K562 (cell line): ENCODE results near the gene SEH1L. TPM values are rescaled to one million over a fixed set of nuclear protein-coding genes. Genes with fewer than 3 reads are reported as not detected.

ENCODE experiments used
- ATAC-seq: fragments of 200-7000 bp; cut with Tn5 transposase; 3 replicates; pipeline ENCODE4 v1.9.1; 2020; ENCODE audit warnings: moderate library complexity
- BruUV-seq: library from RNA; stranded (reverse); fragments of 400-500 nt; replicated peaks from 2 replicates; lab custom pipeline; 2021; lab: Mats Ljungman, UMichigan
- CTCF ChIA-PET: fragments of 300-600 bp; formaldehyde crosslinking; extraction: SDS; loops from one replicate; lab custom pipeline; 2021; ENCODE audit warnings: low intra/inter-chr PET ratio; lab: Yijun Ruan, JAX
- POLR2A ChIA-PET: fragments of 300-600, 350-650 bp; sonication (Branson Sonifier 250); formaldehyde crosslinking; extraction: SDS; loops from one replicate; lab custom pipeline; 2021; ENCODE audit warnings: antibody characterized with exemption, inconsistent platforms; lab: Yijun Ruan, JAX
- DNase-seq, 4 experiments: peaks; one replicate each; pipeline versions ENCODE4 v3.0.0 to v3.0.0-alpha.2; 2011 to 2018; ENCODE audit warnings: low spot score in 3 of 4, mixed read lengths in 3 of 4; ENCODE audit errors: extremely low read depth in 1 of 4
- FAIRE-seq: peaks from 2 replicates; lab custom pipeline; 2011; peaks lifted over from hg19 to GRCh38; lab: Jason Lieb, UNC
- H2AFZ ChIP-seq: 2 replicates; pipeline ENCODE4 v1.6.0; 2011; ENCODE audit warnings: low read depth, low read length, control low read depth, inconsistent platforms
- H3K27ac ChIP-seq: fragments of 200-600 bp; 3 replicates; pipeline ENCODE4 v1.8.0; 2011; ENCODE audit warnings: low read depth, mild to moderate bottlenecking, control low read depth, inconsistent platforms, low read length, moderate library complexity, mixed read lengths; ENCODE audit errors: extremely low read depth
- H3K27me3 ChIP-seq, 2 experiments: fragments of 300-600 bp in 1 of 2; 2 replicates in 1 of 2; 3 replicates in 1 of 2; pipeline versions ENCODE4 v1.6.0 to v1.8.0; 2011; ENCODE audit warnings: inconsistent platforms in 2 of 2, low read length in 2 of 2, mild to moderate bottlenecking in 1 of 2, mixed read lengths in 1 of 2, moderate library complexity in 1 of 2; ENCODE audit not compliant: control insufficient read depth in 2 of 2, insufficient read depth in 2 of 2
- H3K36me3 ChIP-seq: fragments of 300-600 bp; 3 replicates; pipeline ENCODE4 v1.8.0; 2011; ENCODE audit warnings: mild to moderate bottlenecking, low read length, inconsistent platforms; ENCODE audit not compliant: control insufficient read depth, insufficient read depth
- H3K4me1 ChIP-seq, 2 experiments: fragments of 200-600 bp in 1 of 2; replicated peaks in 1 of 2; 2 replicates in 1 of 2; 3 replicates in 1 of 2; pipeline versions ENCODE4 v1.5.1 to v1.8.0; 2011; ENCODE audit warnings: inconsistent platforms in 2 of 2, low read length in 2 of 2, mild to moderate bottlenecking in 1 of 2, mixed read lengths in 1 of 2, moderate library complexity in 1 of 2; ENCODE audit not compliant: control insufficient read depth in 2 of 2, insufficient read depth in 2 of 2
- H3K4me2 ChIP-seq: 2 replicates; pipeline ENCODE4 v1.6.1; 2011; ENCODE audit warnings: low read length, control low read depth, inconsistent platforms, mixed read lengths; ENCODE audit not compliant: insufficient read depth
- H3K4me3 ChIP-seq: fragments of 200-600 bp; sonication (generic), shearing (Covaris generic); 2 replicates; pipeline ENCODE4 v1.5.1; 2016; ENCODE audit warnings: control low read depth, inconsistent platforms
- H3K79me2 ChIP-seq: fragments of 200-600 bp; 3 replicates; pipeline ENCODE4 v1.8.0; 2011; ENCODE audit warnings: low read length, inconsistent platforms; ENCODE audit not compliant: control insufficient read depth, insufficient read depth
- H3K9ac ChIP-seq, 2 experiments: 2 replicates each; pipeline versions ENCODE4 v1.6.0 to v1.6.1; 2011; ENCODE audit warnings: low read depth in 2 of 2, low read length in 2 of 2, control low read depth in 1 of 2, inconsistent platforms in 1 of 2, mild to moderate bottlenecking in 1 of 2, mixed read lengths in 1 of 2; ENCODE audit not compliant: insufficient read depth in 1 of 2
- H3K9me1 ChIP-seq: one replicate; pipeline ENCODE4 v1.6.0; 2011; ENCODE audit warnings: inconsistent platforms, mild to moderate bottlenecking, low read length, moderate library complexity; ENCODE audit not compliant: control insufficient read depth, insufficient read depth
- H3K9me3 ChIP-seq: replicated peaks from 2 replicates; pipeline ENCODE4 v1.5.1; 2011; ENCODE audit warnings: low read depth, low read length, inconsistent platforms; ENCODE audit not compliant: control insufficient read depth, insufficient read depth
- H4K20me1 ChIP-seq: replicated peaks from 2 replicates; pipeline ENCODE4 v1.6.1; 2011; ENCODE audit warnings: low read length, inconsistent platforms, mixed read lengths; ENCODE audit not compliant: control insufficient read depth, insufficient read depth
- CBX8 ChIP-seq: fragments of 200-600 bp; sonication (generic); IDR thresholded peaks from 2 replicates; pipeline ENCODE4 v1.6.1; 2012; ENCODE audit warnings: borderline replicate concordance, mixed run types, low read depth, mild to moderate bottlenecking, moderate library complexity, mixed read lengths, low read length, control low read depth, inconsistent platforms; ENCODE audit not compliant: poor library complexity, severe bottlenecking; ENCODE audit errors: extremely low read depth
- CCNT2 ChIP-seq: IDR thresholded peaks from 2 replicates; pipeline ENCODE4 v1.6.1; 2011; ENCODE audit warnings: borderline replicate concordance, low read depth, mild to moderate bottlenecking, moderate library complexity, mixed read lengths, low read length; ENCODE audit not compliant: insufficient read length; ENCODE audit errors: extremely low read depth
- DNMT1 ChIP-seq: fragments of 450-650 bp; IDR thresholded peaks from 2 replicates; pipeline ENCODE4 v1.6.1; 2016; ENCODE audit warnings: antibody characterized with exemption, mild to moderate bottlenecking
- GATAD2A ChIP-seq: fragments of 450-650 bp; IDR thresholded peaks from 2 replicates; pipeline ENCODE4 v1.6.1; 2017
- KHSRP ChIP-seq: fragments of 450-650 bp; IDR thresholded peaks from 2 replicates; pipeline ENCODE4 v1.6.1; 2017
- MYNN ChIP-seq, 2 experiments: sonication (generic); formaldehyde crosslinking in 1 of 2; IDR thresholded peaks; 2 replicates each; pipeline versions ENCODE4 v1.5.0 to v1.6.1; 2016 to 2020; ENCODE audit warnings: antibody characterized with exemption in 1 of 2, missing genetic modification reagents in 1 of 2
- POLR2AphosphoS2 ChIP-seq: IDR thresholded peaks from 2 replicates; pipeline ENCODE4 v1.6.1; 2012; ENCODE audit warnings: low read length, improper control_type of control experiment
- SIN3A ChIP-seq, 2 experiments: fragments of 150-350 bp in 1 of 2; IDR thresholded peaks; 2 replicates each; pipeline ENCODE4 v1.6.1; 2011 to 2016; ENCODE audit warnings: borderline replicate concordance in 2 of 2, low read depth in 2 of 2, low read length in 2 of 2, mild to moderate bottlenecking in 2 of 2, moderate library complexity in 2 of 2; ENCODE audit not compliant: control insufficient read depth in 1 of 2
- SRSF9 ChIP-seq: fragments of 200-400 bp; formaldehyde crosslinking; IDR thresholded peaks from 2 replicates; pipeline ENCODE4 v1.6.1; 2017; ENCODE audit warnings: low read depth, low read length, borderline replicate concordance
- ZKSCAN8 ChIP-seq: fragments of 200-800 bp; sonication (Bioruptor generic); IDR thresholded peaks from 2 replicates; pipeline ENCODE4 v1.6.1; 2016; ENCODE audit warnings: missing genetic modification characterization, missing compliant biosample characterization
- ZNF436 ChIP-seq: fragments of 250-450, 450-650 bp; sonication (Bioruptor Pico); formaldehyde crosslinking; IDR thresholded peaks from 2 replicates; pipeline ENCODE4 v1.7.0; 2020; ENCODE audit warnings: mild to moderate bottlenecking
- ZNF583 ChIP-seq: fragments of 250-450 bp; sonication (Bioruptor Pico); IDR thresholded peaks from 2 replicates; pipeline ENCODE4 v1.4.0; 2020
- WGBS: fragments of 100-300 bp; shearing (Covaris generic); methylation state at CpG from one replicate; pipeline ENCODE4 v1.1.6; 2016; ENCODE audit warnings: low coverage, mixed read lengths; ENCODE audit not compliant: insufficient coverage; ENCODE audit errors: missing lambda C conversion rate; 5-methylcytosine and 5-hydroxymethylcytosine counted together
- in situ Hi-C: fragments of 300-500 bp; cut with MboI; formaldehyde crosslinking; loops from 4 replicates; pipeline ENCODE4 v1.15.0; 2018; ENCODE audit warnings: inconsistent platforms, mixed read lengths
- intact Hi-C: fragments of 100-400 bp; cut with micrococcal nuclease; formaldehyde crosslinking; loops from 2 replicates; pipeline ENCODE4 v1.14.2; 2022
- polyA plus RNA-seq, 8 experiments: library from polyadenylated mRNA; depleted of rRNA in 4 of 8; stranded (reverse) in 5 of 8; unstranded in 3 of 8; fragments of >200 nt; fragmentation: Nextera tagmentation in 2 of 8; fragmentation: Illumina TruSeq in 1 of 8; extraction: Ambion mirVana in 2 of 8; extraction: Trizol in 1 of 8; gene quantifications; 2 replicates each; pipeline versions ENCODE4 v1.2.1 to v1.2.3, GENCODE V29; 2011 to 2014; ENCODE audit warnings: inconsistent platforms in 1 of 8, missing spikeins in 1 of 8
- total RNA-seq, 7 experiments: library from RNA; depleted of rRNA in 6 of 7; stranded (reverse); fragments of >200 nt in 6 of 7; fragmentation: Illumina TruSeq in 2 of 7; extraction: Trizol in 2 of 7; gene quantifications; 2 replicates each; pipeline versions ENCODE4 v1.2.1 to v1.2.3, GENCODE V29; 2011 to 2021; ENCODE audit warnings: low replicate concordance in 1 of 7
- TF ChIP-seq, protein P1 (sequence below): fragments of 200-400 bp; formaldehyde crosslinking; IDR thresholded peaks from 2 replicates; pipeline ENCODE4 v1.6.1; 2017; ENCODE audit warnings: mild to moderate bottlenecking, low read depth, low read length, moderate library complexity
- TF ChIP-seq, protein P2 (sequence below), 2 experiments: fragments of 450-650 bp in 1 of 2; sonication (generic) in 1 of 2; formaldehyde crosslinking; conservative IDR thresholded peaks; 2 replicates each; pipeline versions ENCODE4 v1.4.0 to v1.8.1; 2020 to 2022; ENCODE audit warnings: mild to moderate bottlenecking in 1 of 2, missing genetic modification reagents in 1 of 2

Gene SEH1L
- total and polyA plus RNA-seq, 9 of the 15 experiments (the other 6 are each of a cell fraction or from before 2014, with no cell fraction given) = 62.2 to 180 (median 108) TPM

DNA sequence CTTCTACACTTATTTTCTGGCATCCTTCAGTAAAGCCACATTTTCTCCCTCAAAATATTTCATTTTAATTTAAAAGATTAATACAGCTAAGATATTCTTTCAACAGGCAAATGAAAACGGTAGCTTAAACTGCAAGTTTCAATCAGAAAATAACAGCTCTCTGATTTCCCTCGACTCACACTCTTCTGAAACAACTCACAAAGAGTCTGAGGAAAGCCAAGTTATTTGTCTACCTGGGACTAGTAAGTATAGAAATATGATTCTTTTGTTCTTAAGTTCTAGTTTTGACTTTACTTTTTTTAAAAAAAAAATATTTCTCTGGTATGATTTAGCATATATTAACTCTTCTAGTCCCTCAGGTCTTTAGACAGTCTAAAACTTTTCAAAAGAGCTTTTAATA, 70.6 kb downstream of the SEH1L start:
- no peak overlapping the region for H2AFZ ChIP-seq
- in situ Hi-C loops = no loop called here
- no peak for FAIRE-seq
- H3K4me3 ChIP-seq = no peak overlapping the region
- H3K79me2 ChIP-seq = peaks cover 21% of the 10 kb centered on the region; the same call in 2 of the 3 replicates
- no peak overlapping the region for H3K27ac ChIP-seq
- WGBS = 96% methylated on average over 2 of the region's 2 CpGs
- BruUV-seq = no TSS peak
- no peak for TF ChIP-seq CBX8
- no peak for TF ChIP-seq SRSF9
- no peak for TF ChIP-seq SIN3A (IDR thresholded peaks at IDR 0.05; ENCODE audit: borderline replicate concordance in 2 of 2, control insufficient read depth in 1 of 2, low read depth in 2 of 2, low read length in 2 of 2)
- TF ChIP-seq CCNT2 = no peak
- ATAC-seq = no peak
- H3K9ac ChIP-seq = no peak overlapping the region
- intact Hi-C loops = no loop called here
- DNase-seq = no peak
- ChIA-PET POLR2A (interaction anchor here (0.7 kb wide), 2 partner anchors 22 to 784 kb away, joined by 3 read pairs; no protein-coding TSS in a partner anchor), CTCF (no interaction called here)
- peaks cover 85% of the 10 kb centered on the region for H3K36me3 ChIP-seq
- H3K9me1 ChIP-seq = no peaks in the 10 kb centered on the region
- H3K4me2 ChIP-seq = no peak overlapping the region
- no peaks in the 10 kb centered on the region for H4K20me1 ChIP-seq
- no peaks in the 10 kb centered on the region for H3K9me3 ChIP-seq
- H3K27me3 ChIP-seq = no peaks in the 10 kb centered on the region
- H3K4me1 ChIP-seq = no peaks in the 10 kb centered on the region

DNA sequence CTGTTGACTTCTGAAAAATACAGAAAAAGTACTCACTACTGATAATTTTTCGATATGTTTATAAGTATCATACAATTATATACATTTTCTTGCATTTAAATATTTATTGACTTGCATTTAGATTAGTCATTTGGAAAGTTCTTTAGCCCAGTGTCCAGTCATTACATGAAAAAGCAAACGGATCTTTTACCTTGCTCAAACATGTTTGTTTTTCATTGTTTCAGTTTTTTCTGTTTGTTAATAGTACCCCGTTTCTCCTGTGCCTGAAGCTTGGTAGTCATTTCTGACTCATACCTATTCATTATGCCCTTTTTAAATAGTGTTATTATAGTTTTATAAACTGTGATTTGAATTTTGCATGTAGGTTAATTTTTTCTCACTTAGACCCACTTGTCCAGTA, 71.5 kb downstream of the SEH1L start:
- no peak for FAIRE-seq
- no peak overlapping the region for H3K9ac ChIP-seq
- H3K79me2 ChIP-seq = peaks cover 30% of the 10 kb centered on the region
- ChIA-PET CTCF (no interaction called here), POLR2A (no interaction called here)
- no peak for DNase-seq
- no peaks in the 10 kb centered on the region for H4K20me1 ChIP-seq
- intact Hi-C loops (no loop called here), in situ Hi-C loops (no loop called here)
- H3K4me2 ChIP-seq = no peak overlapping the region
- H3K27me3 ChIP-seq = no peaks in the 10 kb centered on the region
- H3K9me1 ChIP-seq = no peaks in the 10 kb centered on the region
- 96% methylated on average over 3 of the region's 3 CpGs for WGBS
- no peak overlapping the region for H3K4me3 ChIP-seq
- ATAC-seq = no peak
- H3K36me3 ChIP-seq = peaks cover 83% of the 10 kb centered on the region
- H3K27ac ChIP-seq = no peak overlapping the region
- BruUV-seq = no TSS peak
- H2AFZ ChIP-seq = no peak overlapping the region
- H3K9me3 ChIP-seq = no peaks in the 10 kb centered on the region
- no peaks in the 10 kb centered on the region for H3K4me1 ChIP-seq
- TF ChIP-seq MYNN (IDR thresholded peaks at IDR 0.05) = no peak
- TF ChIP-seq MYNN (CRISPR knock-in tag; IDR thresholded peaks at IDR 0.05) = no peak
- no peak for TF ChIP-seq DNMT1
- TF ChIP-seq GATAD2A = no peak
- TF ChIP-seq ZKSCAN8 = no peak
- TF ChIP-seq ZNF583 = no peak
- TF ChIP-seq, protein P1, sequence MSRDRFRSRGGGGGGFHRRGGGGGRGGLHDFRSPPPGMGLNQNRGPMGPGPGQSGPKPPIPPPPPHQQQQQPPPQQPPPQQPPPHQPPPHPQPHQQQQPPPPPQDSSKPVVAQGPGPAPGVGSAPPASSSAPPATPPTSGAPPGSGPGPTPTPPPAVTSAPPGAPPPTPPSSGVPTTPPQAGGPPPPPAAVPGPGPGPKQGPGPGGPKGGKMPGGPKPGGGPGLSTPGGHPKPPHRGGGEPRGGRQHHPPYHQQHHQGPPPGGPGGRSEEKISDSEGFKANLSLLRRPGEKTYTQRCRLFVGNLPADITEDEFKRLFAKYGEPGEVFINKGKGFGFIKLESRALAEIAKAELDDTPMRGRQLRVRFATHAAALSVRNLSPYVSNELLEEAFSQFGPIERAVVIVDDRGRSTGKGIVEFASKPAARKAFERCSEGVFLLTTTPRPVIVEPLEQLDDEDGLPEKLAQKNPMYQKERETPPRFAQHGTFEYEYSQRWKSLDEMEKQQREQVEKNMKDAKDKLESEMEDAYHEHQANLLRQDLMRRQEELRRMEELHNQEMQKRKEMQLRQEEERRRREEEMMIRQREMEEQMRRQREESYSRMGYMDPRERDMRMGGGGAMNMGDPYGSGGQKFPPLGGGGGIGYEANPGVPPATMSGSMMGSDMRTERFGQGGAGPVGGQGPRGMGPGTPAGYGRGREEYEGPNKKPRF = no peak
- no peak for TF ChIP-seq KHSRP
- TF ChIP-seq, protein P2, sequence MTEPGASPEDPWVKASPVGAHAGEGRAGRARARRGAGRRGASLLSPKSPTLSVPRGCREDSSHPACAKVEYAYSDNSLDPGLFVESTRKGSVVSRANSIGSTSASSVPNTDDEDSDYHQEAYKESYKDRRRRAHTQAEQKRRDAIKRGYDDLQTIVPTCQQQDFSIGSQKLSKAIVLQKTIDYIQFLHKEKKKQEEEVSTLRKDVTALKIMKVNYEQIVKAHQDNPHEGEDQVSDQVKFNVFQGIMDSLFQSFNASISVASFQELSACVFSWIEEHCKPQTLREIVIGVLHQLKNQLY (CRISPR knock-in tag; conservative IDR thresholded peaks at IDR 0.05) = no peak
- no peak for TF ChIP-seq POLR2AphosphoS2
- TF ChIP-seq ZNF436 (CRISPR knock-in tag) = no peak
